NCI-H2029 treated with DMSO at 0.1 percent for 48 hours (cell line): Measurements from ENCODE around the gene STK32A.

Experiments used
- DNase-seq: peaks from one replicate; lab custom pipeline; 2025; lab: John Stamatoyannopoulos, UW

The STK32A gene

DNA sequence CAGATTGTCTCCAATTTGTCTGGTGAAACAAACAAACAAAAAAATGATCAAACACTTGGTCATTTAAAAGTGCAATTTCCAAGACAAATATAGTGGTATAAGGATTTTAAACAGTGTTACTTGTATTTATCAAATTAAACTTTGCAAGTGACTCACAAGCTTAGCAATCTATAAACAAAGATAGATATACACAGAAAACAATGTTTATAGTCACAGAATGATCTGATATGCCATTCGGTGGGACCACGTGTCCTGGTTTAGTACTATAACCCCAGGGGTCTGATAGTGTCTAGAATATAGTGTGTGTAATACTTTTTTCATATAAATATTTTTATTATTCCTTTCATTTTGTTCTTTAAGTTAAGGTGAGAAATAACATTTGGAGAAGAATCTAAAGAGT lies 183.8 kb downstream of the STK32A start:
- DNase-seq = no peak

DNA sequence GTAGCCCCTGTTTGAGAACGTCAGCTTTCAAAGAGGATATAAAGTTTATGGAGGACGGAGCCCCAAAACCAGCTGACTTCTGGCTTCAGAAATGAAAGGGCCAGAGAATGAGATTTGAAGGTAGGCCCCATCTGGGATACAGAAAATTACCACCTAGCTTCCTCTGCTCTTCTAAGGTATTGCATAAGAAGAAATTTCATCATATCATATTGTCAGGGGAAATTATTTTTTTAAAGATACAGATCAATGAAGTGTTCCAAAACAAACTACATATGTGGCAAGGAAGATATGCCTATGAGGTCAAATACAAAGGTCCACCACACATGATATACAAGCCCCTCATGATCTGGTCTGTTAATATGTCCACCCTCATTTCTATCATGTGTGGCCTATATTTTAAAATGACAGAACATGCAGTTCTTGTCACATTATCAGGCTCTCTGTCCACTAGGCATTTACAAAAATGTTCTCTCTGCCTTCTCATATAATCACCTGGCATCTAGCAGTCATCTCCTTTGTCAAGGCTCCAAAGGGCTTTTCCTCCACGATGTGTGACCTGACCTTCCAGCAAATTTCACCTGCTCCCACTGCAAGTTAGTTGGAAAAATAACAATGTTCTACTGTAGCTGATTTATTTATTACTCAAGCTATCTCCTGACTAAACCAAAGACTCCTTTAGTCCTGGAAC lies 192.0 kb downstream of the STK32A start:
- DNase-seq = no peak

DNA sequence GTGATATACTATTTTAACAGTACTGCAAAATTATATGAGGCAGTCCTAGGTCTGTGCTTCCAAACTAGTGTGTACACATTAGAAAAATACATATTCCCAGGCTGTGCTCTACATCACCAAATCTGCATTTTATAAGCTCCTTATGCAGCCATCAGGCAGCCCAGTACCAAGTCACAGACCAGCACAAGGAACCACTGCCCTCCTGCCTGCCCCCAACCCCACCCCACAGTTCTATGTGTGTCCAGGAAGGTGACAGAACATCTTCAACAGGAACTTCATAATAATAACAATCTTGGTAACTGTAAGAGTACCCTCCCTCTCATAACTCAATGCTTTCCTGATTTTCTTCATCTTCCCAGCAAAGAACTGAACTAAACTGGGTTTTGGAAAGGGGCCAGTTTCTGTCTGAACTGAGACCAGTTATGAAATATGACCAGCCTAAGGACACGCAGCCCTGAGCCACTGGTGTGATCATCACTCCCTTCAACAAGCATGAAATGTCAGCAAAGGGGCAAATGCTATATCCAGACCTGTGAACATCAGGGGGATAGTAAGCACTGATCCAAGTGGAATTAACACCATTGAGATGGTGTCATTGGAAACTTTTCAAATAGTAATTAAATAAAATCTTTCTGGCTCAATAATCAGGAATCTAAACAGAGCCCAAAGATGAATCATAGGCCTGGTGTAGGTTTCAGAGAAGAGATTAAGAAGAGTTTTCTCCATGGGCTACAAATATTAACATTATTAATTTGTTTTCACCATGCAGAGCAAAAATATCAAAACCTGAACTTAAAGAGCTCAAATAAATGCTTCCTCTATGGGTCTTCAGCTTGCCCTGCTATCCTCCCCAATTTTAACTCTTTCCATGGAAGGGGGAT lies 192.9 kb downstream of the STK32A start:
- DNase-seq = no peak

DNA sequence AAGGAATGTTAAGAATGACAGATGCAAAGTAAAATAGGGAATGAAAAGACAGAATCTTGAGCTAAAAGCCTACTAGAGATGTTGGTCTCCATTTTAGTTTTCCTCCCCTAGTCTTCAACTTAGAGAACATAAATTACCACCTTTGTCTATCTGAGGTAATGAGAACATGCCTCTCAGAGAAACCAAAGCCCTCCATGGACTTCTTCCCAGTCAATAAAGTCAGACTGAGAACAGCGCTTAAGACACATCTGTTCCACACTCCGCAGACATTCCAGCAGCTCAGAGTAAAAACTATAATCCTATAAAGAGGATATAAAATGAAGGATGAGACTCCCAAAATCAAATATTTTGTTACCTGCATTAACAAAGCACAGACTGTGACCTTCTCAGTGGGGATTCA lies 195.8 kb downstream of the STK32A start:
- no peak for DNase-seq

DNA sequence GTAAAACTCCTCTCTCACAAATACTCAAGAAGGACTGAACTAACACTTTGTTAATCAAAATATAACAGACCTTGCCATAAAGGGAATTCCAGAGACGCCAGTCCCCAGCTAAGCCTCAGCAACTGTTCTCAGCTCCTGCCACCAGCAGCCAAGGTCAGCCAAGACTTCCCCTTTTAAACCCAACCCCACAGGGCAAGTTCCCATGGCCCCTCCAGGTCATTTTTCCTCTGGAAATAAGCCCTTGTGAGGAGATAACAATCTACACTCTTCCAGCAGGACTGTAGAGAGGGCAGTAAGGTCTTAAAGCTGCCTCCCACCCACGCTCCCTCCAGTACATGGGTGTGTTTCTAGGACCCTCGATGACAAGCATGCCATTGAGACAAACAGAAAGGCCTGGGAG lies 196.8 kb downstream of the STK32A start:
- no peak for DNase-seq

DNA sequence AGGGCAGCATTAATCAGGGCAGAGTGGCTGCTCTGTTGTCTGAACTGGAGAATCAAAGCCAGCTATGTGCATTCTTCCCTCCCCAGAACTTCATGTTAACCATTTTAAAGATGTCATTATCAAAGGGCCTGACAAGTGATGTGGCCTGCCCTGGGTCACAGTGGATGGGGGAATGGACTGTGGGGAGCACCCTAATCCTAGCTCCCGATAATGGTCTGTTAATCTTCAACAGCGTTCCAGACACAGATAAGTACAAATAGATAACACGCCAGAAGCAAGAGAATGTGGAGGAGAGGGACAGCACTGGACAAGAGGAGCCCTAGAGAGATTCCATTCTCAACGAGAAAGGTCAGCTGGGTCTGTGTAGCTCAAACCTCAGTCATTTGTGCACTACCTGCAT lies 197.5 kb downstream of the STK32A start:
- DNase-seq = no peak

GRCh38 chr5:147434049-147434448 lies 199.2 kb downstream of the STK32A start:
- DNase-seq = no peak

GRCh38 chr5:147436596-147436995 lies 201.8 kb downstream of the STK32A start:
- DNase-seq = no peak

DNA sequence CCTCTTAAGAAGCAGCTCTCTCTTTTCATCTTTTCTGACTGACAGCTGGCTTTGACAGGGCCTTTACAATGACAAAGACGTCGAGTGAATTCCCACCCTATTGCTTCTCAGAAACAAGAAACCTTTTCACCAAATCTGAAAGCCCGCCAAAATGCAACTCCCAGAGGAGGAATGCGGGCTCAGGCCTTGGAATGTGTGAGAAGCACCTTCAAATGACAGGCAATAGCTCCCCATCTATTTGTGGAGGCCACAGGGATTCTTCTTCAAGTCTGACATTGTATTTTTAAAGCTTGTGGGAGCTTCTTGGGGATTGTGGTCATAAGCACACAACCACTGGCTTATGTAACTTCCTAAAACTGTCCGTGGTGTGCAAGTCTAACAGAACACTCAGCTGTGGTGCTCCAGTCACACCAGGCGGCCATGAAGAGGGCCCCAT lies 202.4 kb downstream of the STK32A start:
- no peak for DNase-seq
